DND-41 (cell line): ENCODE data around the gene PCLO.

Experiments
- ATAC-seq: fragments of 200-7000 bp; cut with Tn5 transposase; 3 replicates; pipeline ENCODE4 v1.9.1; 2021; ENCODE audit warnings: low read depth; ENCODE audit not compliant: insufficient read depth
- DNase-seq: peaks from one replicate; pipeline ENCODE4 v3.0.0-alpha.2; 2020
- H2AFZ ChIP-seq: 2 replicates; pipeline ENCODE4 v1.6.0; 2012; ENCODE audit warnings: low read depth, low read length
- H3K27ac ChIP-seq: 2 replicates; pipeline ENCODE4 v1.5.1; 2012; ENCODE audit warnings: low read length, inconsistent platforms
- H3K27me3 ChIP-seq: fragments of 200-600 bp; sonication (generic); 2 replicates; pipeline ENCODE4 v1.6.0; 2012; ENCODE audit warnings: low read length, mild to moderate bottlenecking, inconsistent platforms; ENCODE audit not compliant: insufficient read depth, poor library complexity
- H3K36me3 ChIP-seq: 2 replicates; pipeline ENCODE4 v1.5.1; 2012; ENCODE audit warnings: low read length, inconsistent platforms; ENCODE audit not compliant: insufficient read depth
- H3K4me1 ChIP-seq: 2 replicates; pipeline ENCODE4 v1.5.1; 2012; ENCODE audit warnings: mild to moderate bottlenecking, low read length; ENCODE audit not compliant: insufficient read depth
- H3K4me2 ChIP-seq: 2 replicates; pipeline ENCODE4 v1.6.0; 2012; ENCODE audit warnings: mild to moderate bottlenecking, moderate library complexity, low read length, inconsistent platforms; ENCODE audit not compliant: insufficient read depth
- H3K4me3 ChIP-seq, 2 experiments: fragments of 200-600 bp in 1 of 2; shearing (Covaris generic) in 1 of 2; 2 replicates each; pipeline ENCODE4 v1.5.1; 2012 to 2016; ENCODE audit warnings: inconsistent platforms in 2 of 2, low read length in 2 of 2, mild to moderate bottlenecking in 2 of 2, low read depth in 1 of 2, moderate library complexity in 1 of 2
- H3K79me2 ChIP-seq: 2 replicates; pipeline ENCODE4 v1.6.0; 2012; ENCODE audit warnings: low read length, inconsistent platforms; ENCODE audit not compliant: insufficient read depth
- H3K9ac ChIP-seq: 2 replicates; pipeline ENCODE4 v1.6.0; 2012; ENCODE audit warnings: low read depth, mild to moderate bottlenecking, inconsistent platforms, low read length, moderate library complexity
- H3K9me3 ChIP-seq: 2 replicates; pipeline ENCODE4 v1.5.1; 2012; ENCODE audit warnings: low read length, moderate library complexity, mild to moderate bottlenecking, inconsistent platforms; ENCODE audit not compliant: insufficient read depth, severe bottlenecking
- H4K20me1 ChIP-seq: 2 replicates; pipeline ENCODE4 v1.6.0; 2012; ENCODE audit warnings: low read length; ENCODE audit not compliant: insufficient read depth
- EZH2 ChIP-seq: IDR thresholded peaks from 3 replicates; pipeline ENCODE4 v1.6.1; 2012; ENCODE audit warnings: borderline replicate concordance, low read depth, mild to moderate bottlenecking, moderate library complexity, low read length, inconsistent platforms; ENCODE audit not compliant: severe bottlenecking
- TF ChIP-seq, protein P1 (sequence below): IDR thresholded peaks from 2 replicates; pipeline ENCODE4 v1.5.1; 2012; ENCODE audit warnings: borderline replicate concordance, low read length, moderate library complexity, mild to moderate bottlenecking; ENCODE audit not compliant: poor library complexity, severe bottlenecking; ENCODE audit errors: extremely low read depth

The PCLO gene

DNA sequence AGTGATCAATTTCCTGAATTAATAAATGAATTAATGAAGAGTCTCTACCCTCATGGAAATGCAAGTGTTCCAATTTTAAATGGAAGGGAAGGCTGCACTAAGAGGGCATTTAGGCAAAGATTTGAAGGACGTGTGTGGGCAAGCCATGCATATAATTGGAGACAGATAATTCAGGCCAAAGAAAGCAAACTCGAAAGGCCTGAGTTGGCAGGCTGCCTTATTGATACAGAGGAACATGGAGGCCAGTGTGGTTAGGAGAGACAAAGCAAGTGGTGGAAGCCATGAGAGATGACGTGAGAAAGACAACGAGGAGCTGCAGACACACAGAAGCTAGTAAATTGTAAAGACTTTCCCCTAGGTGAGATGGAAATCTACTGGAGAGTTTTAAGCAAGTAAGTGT lies 15.4 kb upstream of the PCLO start:
- no peak for DNase-seq
- H3K9me3 ChIP-seq: no peaks in the 10 kb centered on the region
- no peak for ATAC-seq
- no peak overlapping the region for H3K27ac ChIP-seq
- H3K4me3 ChIP-seq: no peak overlapping the region
- no peaks in the 10 kb centered on the region for H3K27me3 ChIP-seq
- H3K4me2 ChIP-seq: no peak overlapping the region
- TF ChIP-seq EZH2: no peak
- TF ChIP-seq, protein P1, sequence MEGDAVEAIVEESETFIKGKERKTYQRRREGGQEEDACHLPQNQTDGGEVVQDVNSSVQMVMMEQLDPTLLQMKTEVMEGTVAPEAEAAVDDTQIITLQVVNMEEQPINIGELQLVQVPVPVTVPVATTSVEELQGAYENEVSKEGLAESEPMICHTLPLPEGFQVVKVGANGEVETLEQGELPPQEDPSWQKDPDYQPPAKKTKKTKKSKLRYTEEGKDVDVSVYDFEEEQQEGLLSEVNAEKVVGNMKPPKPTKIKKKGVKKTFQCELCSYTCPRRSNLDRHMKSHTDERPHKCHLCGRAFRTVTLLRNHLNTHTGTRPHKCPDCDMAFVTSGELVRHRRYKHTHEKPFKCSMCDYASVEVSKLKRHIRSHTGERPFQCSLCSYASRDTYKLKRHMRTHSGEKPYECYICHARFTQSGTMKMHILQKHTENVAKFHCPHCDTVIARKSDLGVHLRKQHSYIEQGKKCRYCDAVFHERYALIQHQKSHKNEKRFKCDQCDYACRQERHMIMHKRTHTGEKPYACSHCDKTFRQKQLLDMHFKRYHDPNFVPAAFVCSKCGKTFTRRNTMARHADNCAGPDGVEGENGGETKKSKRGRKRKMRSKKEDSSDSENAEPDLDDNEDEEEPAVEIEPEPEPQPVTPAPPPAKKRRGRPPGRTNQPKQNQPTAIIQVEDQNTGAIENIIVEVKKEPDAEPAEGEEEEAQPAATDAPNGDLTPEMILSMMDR: no peak
- H2AFZ ChIP-seq: no peak overlapping the region
- H3K36me3 ChIP-seq: no peaks in the 10 kb centered on the region
- no peak overlapping the region for H3K9ac ChIP-seq
- no peaks in the 10 kb centered on the region for H3K79me2 ChIP-seq
- no peaks in the 10 kb centered on the region for H4K20me1 ChIP-seq
- no peaks in the 10 kb centered on the region for H3K4me1 ChIP-seq

DNA sequence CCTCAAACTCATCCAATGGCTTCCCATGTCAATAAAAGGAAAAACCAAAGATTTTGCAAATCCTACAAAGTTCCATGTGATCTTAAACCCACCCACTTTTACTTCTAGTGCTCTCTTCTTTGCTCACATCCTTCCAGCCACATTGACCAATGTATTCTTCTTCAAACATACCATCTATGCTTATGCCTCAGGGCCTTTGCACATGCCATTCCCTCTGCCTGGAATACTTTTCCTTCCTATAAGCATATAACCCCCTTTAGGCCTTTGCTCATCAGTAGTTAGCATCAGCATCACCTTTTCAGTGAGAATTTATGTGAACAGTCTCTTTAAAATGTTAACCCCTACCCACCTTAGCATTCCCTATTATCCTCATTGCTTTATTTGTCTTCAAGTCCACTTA lies 11.0 kb upstream of the PCLO start:
- H3K4me1 ChIP-seq: no peaks in the 10 kb centered on the region
- no peak overlapping the region for H2AFZ ChIP-seq
- no peaks in the 10 kb centered on the region for H3K9me3 ChIP-seq
- no peak for DNase-seq
- no peak overlapping the region for H3K9ac ChIP-seq
- no peaks in the 10 kb centered on the region for H3K36me3 ChIP-seq
- no peak overlapping the region for H3K27ac ChIP-seq
- H3K4me2 ChIP-seq: no peak overlapping the region
- H3K27me3 ChIP-seq: no peaks in the 10 kb centered on the region
- no peaks in the 10 kb centered on the region for H3K79me2 ChIP-seq
- H3K4me3 ChIP-seq: no peak overlapping the region
- TF ChIP-seq EZH2: no peak
- TF ChIP-seq, protein P1: no peak
- ATAC-seq: no peak
- no peaks in the 10 kb centered on the region for H4K20me1 ChIP-seq

DNA sequence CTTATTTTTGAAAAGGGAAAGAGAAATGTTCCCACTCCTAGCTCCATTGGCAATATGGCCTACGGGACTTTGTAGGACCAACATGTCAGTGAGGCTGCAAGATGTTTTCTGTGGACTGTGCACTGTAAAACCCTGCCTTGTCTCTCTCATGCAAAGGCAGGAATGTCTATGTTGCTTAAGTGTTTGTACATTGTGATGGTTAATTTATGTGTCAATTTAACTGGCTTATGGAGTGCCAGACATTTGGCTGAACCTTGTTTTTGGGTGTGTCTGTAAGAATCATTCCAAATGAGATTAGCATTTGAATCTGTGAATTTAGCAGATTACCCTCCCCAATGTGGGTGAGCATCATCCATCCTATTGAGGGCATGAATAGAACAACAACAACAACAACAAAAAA lies 4.1 kb upstream of the PCLO start:
- no peak overlapping the region for H3K4me2 ChIP-seq
- H3K27me3 ChIP-seq: no peaks in the 10 kb centered on the region
- no peak overlapping the region for H2AFZ ChIP-seq
- no peaks in the 10 kb centered on the region for H3K36me3 ChIP-seq
- no peak for ATAC-seq
- DNase-seq: no peak
- no peak overlapping the region for H3K9ac ChIP-seq
- H3K4me1 ChIP-seq: no peaks in the 10 kb centered on the region
- H3K4me3 ChIP-seq: no peak overlapping the region
- no peaks in the 10 kb centered on the region for H3K79me2 ChIP-seq
- no peak for TF ChIP-seq EZH2
- TF ChIP-seq, protein P1: no peak
- no peaks in the 10 kb centered on the region for H4K20me1 ChIP-seq
- no peaks in the 10 kb centered on the region for H3K9me3 ChIP-seq
- no peak overlapping the region for H3K27ac ChIP-seq

DNA sequence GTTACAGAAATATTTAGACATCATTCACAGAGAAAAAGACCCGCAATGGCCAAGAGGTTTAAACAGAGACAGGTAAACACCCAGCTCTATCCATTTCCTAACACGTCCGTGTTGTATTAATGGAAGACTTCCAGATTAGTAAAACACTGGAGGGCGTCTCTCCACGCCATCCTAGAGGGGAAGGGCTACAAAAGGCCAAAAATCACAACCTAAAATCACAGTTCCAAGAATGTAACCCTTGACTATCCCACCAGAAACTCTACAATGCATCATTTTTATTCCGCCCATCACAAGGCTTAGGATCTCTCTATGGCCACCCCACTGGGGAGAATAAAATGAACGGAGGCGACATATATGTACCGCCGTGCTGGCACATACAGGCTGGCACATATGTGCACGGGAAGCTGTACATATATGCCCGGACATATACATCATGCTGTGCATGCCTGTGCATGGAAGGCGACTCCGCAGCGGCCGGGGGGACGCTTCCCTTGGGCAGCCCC lies 734 bp downstream of the PCLO start:
- no peak overlapping the region for H3K9ac ChIP-seq
- no peak overlapping the region for H3K27ac ChIP-seq
- no peak overlapping the region for H2AFZ ChIP-seq
- no peaks in the 10 kb centered on the region for H3K79me2 ChIP-seq
- no peaks in the 10 kb centered on the region for H3K27me3 ChIP-seq
- H4K20me1 ChIP-seq: no peaks in the 10 kb centered on the region
- no peak overlapping the region for H3K4me3 ChIP-seq
- no peaks in the 10 kb centered on the region for H3K36me3 ChIP-seq
- H3K4me1 ChIP-seq: no peaks in the 10 kb centered on the region
- ATAC-seq: no peak
- no peaks in the 10 kb centered on the region for H3K9me3 ChIP-seq
- H3K4me2 ChIP-seq: no peak overlapping the region
- TF ChIP-seq, protein P1: no peak
- TF ChIP-seq EZH2: no peak
- DNase-seq: no peak
